HG02623 (cell line): ENCODE data around the gene KRT86.
"Not testable (repeated sequence)": the region's sequence is repeated elsewhere in the genome, so short reads cannot be mapped to it uniquely, and the experiment has no call there.

Experiments used
- ATAC-seq: cut with Tn5 transposase; IDR thresholded peaks from one replicate; pipeline ENCODE4 v1.9.1; 2021; ENCODE audit warnings: moderate library complexity; ENCODE audit not compliant: unreplicated experiment

KRT86 gene

DNA sequence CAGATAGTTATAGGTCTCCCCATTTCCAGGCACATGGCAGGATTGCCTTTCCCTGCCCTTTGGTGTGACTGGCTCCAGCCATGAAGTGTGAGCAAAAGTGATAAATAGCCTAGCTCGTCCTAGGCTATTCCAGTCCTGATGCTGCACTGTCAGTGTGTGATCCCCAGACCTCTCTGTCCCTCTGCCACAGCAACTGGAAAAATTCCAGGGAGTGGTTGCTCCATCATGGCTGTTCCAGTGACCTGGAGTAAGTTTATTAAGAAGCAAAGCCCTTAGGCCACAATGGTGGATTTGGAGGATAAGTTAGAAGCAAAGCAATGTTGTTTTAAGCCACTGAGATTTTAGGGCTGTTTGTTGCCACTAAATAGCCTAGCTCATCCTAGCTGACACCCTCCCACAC, 56.6 kb downstream of the KRT86 start:
- ATAC-seq = no peak

DNA sequence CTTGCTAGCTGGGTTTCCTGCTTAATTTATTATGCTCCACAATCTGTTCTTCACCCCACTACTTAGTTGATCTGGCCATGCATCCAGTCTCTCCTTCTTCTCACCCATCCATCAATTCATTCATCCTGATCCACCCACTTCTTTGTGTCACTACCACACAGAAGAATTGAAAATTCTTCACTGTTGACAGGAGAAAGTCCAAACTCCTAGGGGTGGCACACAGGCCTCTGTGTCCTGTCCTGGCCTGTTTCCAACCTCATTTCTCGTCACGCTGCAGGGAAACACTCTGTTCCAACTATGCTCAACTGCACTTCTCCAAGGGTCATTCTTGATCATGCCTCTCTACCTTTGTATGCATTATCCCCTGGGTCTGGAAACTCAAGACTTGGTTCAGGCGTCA, 57.4 kb downstream of the KRT86 start:
- ATAC-seq = no peak

- ATAC-seq = no peak
Measured at GRCh38 chr12:52332381-52332780, 57.9 kb downstream of the KRT86 start.

- ATAC-seq = no peak
Measured at GRCh38 chr12:52333321-52333720, 58.9 kb downstream of the KRT86 start.

GRCh38 chr12:52334185-52334584, 59.7 kb downstream of the KRT86 start:
- ATAC-seq = no peak

GRCh38 chr12:52335598-52336262, 61.3 kb downstream of the KRT86 start:
- no peak for ATAC-seq

DNA sequence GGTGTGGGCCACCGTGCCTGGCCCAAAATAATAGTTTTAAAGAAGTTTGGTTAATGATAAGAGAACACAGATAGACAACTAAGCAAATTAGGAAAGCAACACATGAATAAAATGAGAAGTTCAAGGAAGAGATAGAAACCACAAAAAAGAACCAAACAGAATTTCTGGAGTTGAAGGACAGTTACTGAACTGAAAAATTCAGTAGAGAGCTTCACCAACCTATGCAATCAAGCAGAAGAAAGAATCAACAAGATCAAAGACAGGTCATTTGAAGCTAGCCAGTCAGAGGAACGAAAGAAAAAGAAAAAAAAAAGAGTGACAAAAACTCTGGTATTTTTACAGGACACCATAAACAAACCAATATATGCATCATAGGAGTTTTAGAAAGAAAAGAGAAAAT, 62.2 kb downstream of the KRT86 start:
- ATAC-seq = no peak

GRCh38 chr12:52337054-52337453, 62.6 kb downstream of the KRT86 start:
- ATAC-seq = no peak

DNA sequence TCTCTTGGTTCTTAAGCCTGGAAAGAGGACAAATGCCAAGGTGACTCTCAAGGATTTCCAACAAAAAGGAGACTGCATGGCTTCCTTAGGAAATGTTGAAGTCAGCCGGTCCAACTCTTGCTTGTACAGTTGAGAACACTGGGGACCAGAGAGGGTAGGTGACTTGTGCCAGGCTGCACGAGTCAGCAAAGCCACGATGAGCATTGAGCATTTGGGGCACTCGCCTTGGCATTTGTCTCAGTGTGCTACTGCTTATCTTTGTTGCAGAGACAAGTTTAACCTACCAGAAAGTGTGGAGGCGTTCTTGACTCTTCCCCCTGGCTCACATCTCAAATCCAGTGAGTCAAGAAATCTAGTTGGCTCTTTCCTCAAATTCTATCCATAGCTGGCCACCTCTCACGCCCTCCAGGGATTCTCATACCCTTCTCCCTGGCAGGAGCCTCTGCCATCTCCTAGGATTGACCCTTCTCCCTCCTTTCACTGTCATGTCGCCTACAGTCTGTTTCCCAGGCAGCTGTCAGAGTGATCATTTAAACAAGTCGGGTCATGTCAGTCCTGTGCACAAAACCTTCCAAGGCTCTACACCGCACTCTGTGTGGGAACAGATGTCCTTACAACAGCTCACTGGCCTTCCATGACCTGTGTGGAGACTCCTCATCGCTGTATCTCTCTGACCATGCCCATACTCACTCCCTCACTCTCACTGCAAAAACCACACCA, 64.0 kb downstream of the KRT86 start:
- no peak for ATAC-seq

DNA sequence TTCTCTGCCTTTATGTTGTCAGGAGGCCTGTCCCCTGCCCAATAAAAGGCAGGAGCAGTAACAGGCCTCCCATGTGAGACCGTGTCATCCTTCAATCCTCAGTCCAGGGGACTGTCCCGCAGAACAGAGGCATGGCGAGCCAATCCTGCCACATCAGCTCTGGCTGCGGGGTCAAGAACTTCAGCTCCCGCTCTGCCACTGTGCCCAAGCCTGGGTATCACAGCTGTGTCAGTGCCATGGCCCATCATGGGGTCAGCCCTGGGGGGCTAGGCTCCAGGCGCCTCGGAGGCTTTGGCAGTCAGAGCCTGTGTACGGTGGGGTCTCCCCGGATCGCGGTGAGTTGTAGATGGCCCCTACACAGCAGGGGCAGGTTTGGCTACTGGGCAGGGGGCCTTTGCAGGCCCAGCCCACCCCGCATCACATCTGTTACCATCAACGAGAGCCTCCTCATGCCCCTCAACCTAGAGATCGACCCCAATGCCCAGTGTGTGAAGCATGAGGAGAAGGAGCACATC, 66.7 kb downstream of the KRT86 start:
- ATAC-seq = no peak

DNA sequence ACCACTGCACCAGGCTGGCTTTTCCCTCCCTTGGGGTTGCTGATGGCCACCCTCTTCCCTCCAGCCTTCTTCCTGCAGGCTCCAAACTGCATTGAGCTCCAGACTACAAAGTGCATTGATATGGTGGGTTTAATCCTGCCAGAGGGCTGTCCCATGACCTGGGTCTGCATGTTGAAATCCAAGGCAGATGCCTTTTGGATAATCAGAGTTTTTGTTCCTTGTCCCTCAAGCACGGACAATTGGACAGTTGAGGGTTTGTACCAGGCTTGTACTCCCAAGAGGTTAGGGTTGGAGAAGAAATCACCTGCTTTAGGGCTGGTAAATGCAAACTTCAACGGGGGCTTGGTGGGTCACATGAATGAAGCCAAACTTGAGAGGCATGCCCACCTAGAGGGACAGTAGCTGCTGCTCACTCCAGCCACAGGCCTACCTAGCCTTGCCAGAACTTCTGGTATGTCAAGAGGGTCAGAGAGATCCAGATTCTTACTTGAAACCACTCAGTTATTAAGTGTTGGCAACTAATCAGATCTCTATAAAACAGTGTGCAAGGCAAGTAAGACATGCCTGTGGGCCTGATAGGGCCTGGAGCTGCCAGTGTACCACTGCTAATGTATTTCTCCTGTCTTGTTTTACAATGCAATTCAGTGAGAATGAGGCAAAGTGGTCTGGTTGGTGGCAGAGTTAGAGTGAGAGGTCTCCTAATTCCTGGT, 68.5 kb downstream of the KRT86 start:
- ATAC-seq = no peak

GRCh38 chr12:52343550-52343949, 69.1 kb downstream of the KRT86 start:
- ATAC-seq = no peak

GRCh38 chr12:52344111-52344510, 69.7 kb downstream of the KRT86 start:
- ATAC-seq = no peak

DNA sequence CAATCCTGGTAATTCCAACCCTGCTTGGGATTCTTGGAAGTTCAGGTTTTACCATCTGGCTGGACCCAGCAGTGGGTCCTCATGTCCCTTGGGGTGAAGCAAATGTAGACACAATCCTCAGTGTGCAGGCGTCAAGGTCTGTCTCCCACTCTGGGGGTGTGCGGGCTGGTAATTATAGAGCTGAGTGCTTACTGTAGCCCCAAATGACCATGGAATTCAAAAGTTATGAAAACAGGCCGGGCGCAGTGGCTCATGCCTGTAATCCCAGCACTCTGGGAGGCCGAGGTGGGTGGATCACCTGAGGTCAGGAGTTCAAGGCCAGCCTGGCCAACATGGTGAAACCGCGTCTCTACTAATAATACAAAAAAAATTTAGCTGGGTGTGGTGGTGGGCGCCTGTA, 70.6 kb downstream of the KRT86 start:
- ATAC-seq = not testable (repeated sequence)

- ATAC-seq = no peak
Measured at GRCh38 chr12:52346593-52346992, 72.1 kb downstream of the KRT86 start.

DNA sequence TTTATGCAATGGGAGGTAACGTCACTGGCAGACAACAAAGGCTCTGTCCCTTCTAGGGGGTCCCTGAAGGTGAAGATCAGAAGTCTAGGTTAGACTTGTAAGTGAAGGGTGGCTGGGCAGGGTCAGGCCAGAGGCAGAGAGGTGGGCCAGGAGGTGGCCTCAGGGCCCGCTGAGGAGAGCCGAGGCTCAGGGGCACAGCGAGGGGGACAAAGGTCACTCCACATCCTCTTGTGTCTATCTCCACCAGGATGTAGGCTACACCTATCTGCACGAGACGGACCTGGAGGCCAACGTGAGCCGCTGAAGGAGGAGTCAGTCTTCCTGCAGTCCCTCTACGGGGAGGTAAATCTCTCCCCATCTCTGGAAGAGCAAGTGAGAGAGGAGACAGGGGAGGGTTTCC, 72.6 kb downstream of the KRT86 start:
- no peak for ATAC-seq

- no peak for ATAC-seq
Measured at GRCh38 chr12:52347551-52348510, 73.4 kb downstream of the KRT86 start.

DNA sequence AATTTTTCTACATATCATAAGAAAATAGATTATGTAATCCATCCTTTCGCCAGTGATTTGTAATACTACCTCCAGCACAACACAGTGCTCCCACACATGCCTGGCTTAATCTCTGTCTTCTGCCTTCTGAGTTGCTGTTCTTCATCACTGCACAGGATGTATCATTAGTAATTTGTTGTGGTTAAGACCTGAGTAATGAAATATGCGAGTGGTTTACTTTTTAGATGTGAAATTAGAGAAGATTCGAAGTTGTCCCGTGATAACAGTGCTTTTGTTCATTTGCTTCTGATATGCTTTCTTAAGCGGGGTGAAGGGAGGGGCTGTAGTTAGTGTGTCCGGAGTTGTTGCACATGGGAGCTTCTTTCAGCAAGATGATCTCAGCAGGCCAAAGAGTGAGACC, 74.8 kb downstream of the KRT86 start:
- ATAC-seq = no peak

DNA sequence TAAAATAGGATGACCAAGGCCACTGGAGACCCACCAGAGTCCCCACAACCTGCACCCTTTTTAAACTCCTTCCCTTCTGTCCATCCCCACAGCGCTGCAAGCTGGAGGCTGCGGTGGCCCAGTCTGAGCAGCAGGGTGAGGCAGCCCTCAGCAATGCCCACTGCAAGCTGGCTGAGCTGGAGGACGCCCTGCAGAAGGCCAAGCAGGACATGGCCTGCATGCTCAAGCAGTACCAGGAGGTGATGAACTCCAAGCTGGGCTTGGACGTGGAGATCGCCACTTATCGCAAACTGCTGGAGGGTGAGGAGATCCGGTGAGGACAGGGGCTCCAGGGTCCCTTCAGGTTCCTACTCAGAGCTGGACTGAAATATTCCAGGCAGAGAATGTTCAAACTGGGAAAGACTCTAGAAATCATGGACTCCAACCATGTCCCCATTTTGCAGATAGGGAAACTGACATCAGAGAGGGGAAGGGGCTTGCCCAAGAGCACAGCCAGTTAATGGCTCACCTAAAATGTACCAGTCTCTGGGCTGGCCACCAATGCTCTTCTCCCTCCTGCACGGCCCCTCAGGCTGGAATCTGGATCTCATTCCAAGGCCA, 75.7 kb downstream of the KRT86 start:
- ATAC-seq = no peak

DNA sequence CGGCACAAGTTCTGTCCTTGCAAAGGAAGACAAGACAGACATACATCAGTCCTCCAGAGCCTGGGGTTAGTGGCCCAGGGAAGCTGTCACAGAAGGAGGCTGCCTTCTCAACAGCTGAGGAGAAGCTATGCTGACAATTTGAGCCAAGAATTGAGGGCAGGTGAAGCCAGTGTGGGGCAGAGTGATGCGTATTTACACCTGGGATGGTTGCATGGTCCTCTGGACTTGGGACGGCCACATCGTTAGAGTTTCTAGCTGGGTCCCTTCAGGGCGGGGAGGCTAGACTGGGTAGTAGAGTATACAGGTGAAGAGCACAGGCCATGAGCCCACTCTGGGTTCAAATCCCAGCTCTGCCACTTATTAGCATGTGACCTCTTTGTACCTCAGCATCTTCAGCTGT, 76.3 kb downstream of the KRT86 start:
- no peak for ATAC-seq
